ENCODE data around the gene PLEKHA4. TPM values are rescaled to one million over a fixed set of nuclear protein-coding genes. Genes with fewer than 3 reads are reported as not detected.
A peak's percentile ranks its signal among the peaks of the same experiment; 100 is the strongest.
"Not testable (repeated sequence)": the region's sequence is repeated elsewhere in the genome, so short reads cannot be mapped to it uniquely, and the experiment has no call there.

The PLEKHA4 gene
- total and polyA plus RNA-seq, 2 experiments from 2014 or later, result 12.2 to 12.3 TPM

GRCh38 chr19:48787331-48787730, 81.1 kb downstream of the PLEKHA4 start:
- H3K9me2 ChIP-seq (ENCODE audit: insufficient read depth); H3K79me2 ChIP-seq (replicated peaks; ENCODE audit: insufficient read depth); H3K4me2 ChIP-seq; H4K20me1 ChIP-seq (replicated peaks; ENCODE audit: insufficient read depth); H3K27ac ChIP-seq (ENCODE audit: low read depth); H3K4me1 ChIP-seq (ENCODE audit: insufficient read depth); H3K36me3 ChIP-seq (ENCODE audit: insufficient read depth); H3F3A ChIP-seq (replicated peaks; ENCODE audit: low read depth); H3K27me3 Mint-ChIP-seq (ENCODE audit: insufficient read depth, low read depth, poor library complexity); H3K27me3 ChIP-seq (ENCODE audit: insufficient read depth); H3K9me3 Mint-ChIP-seq; H3K27ac Mint-ChIP-seq; H3K4me1 Mint-ChIP-seq; H3K36me3 Mint-ChIP-seq (ENCODE audit: low read depth); H3K4me3 ChIP-seq; H2AFZ ChIP-seq; DNase-seq (ENCODE audit: low spot score); H3K4me3 Mint-ChIP-seq: not testable (repeated sequence)
- peak; percentile 14; the same call in 1 of the 3 replicates for ATAC-seq

Small RNA genes within 50 kb of the gene (small RNA-seq; reads per million reads assigned to genes)
- not detected for gene RNU6-317P (ENCODE audit: low replicate concordance)

Other genes with a start within 250 kb of the PLEKHA4 start
Only the 30 nearest of the 32 such genes appear.
- gene DBP, start 231.2 kb downstream of the PLEKHA4 start, total RNA-seq (2014; rRNA removed; shearing (Covaris generic)), result 5.7 and 5.9 TPM in 2 replicates
- 5.0 and 6.3 TPM in 2 replicates for gene DBP, start 231.2 kb downstream of the PLEKHA4 start, polyA plus RNA-seq (2016; fragmentation: Nextera tagmentation; extraction: Ambion mirVana)
- gene CA11, start 222.4 kb downstream of the PLEKHA4 start, total RNA-seq (2014; rRNA removed; shearing (Covaris generic)), result 8.8 and 9.8 TPM in 2 replicates
- gene CA11, start 222.4 kb downstream of the PLEKHA4 start, polyA plus RNA-seq (2016; fragmentation: Nextera tagmentation; extraction: Ambion mirVana), result 29.7 and 38.8 TPM in 2 replicates
- 0.82 and 0.94 TPM in 2 replicates for gene NTN5, start 195.6 kb downstream of the PLEKHA4 start, total RNA-seq (2014; rRNA removed; shearing (Covaris generic))
- 0.38 and 0.52 TPM in 2 replicates for gene NTN5, start 195.6 kb downstream of the PLEKHA4 start, polyA plus RNA-seq (2016; fragmentation: Nextera tagmentation; extraction: Ambion mirVana)
- gene FUT2, start 172.6 kb downstream of the PLEKHA4 start, total RNA-seq (2014; rRNA removed; shearing (Covaris generic)), result 2.2 and 5.6 TPM in 2 replicates
- gene FUT2, start 172.6 kb downstream of the PLEKHA4 start, polyA plus RNA-seq (2016; fragmentation: Nextera tagmentation; extraction: Ambion mirVana), result 4.8 and 5.0 TPM in 2 replicates
- gene MAMSTR, start 148.9 kb downstream of the PLEKHA4 start, total RNA-seq (2014; rRNA removed; shearing (Covaris generic)), result 0.39 and 1.9 TPM in 2 replicates
- 2.0 and 2.5 TPM in 2 replicates for gene MAMSTR, start 148.9 kb downstream of the PLEKHA4 start, polyA plus RNA-seq (2016; fragmentation: Nextera tagmentation; extraction: Ambion mirVana)
- 14.8 and 18.0 TPM in 2 replicates for gene RASIP1, start 128.0 kb downstream of the PLEKHA4 start, total RNA-seq (2014; rRNA removed; shearing (Covaris generic))
- 9.2 and 11.2 TPM in 2 replicates for gene RASIP1, start 128.0 kb downstream of the PLEKHA4 start, polyA plus RNA-seq (2016; fragmentation: Nextera tagmentation; extraction: Ambion mirVana)
- 1.7 and 3.5 TPM in 2 replicates for gene IZUMO1, start 121.7 kb downstream of the PLEKHA4 start, total RNA-seq (2014; rRNA removed; shearing (Covaris generic))
- 1.2 and 1.3 TPM in 2 replicates for gene IZUMO1, start 121.7 kb downstream of the PLEKHA4 start, polyA plus RNA-seq (2016; fragmentation: Nextera tagmentation; extraction: Ambion mirVana)
- gene FUT1, start 116.0 kb downstream of the PLEKHA4 start, total RNA-seq (2014; rRNA removed; shearing (Covaris generic)), result 20.3 and 20.8 TPM in 2 replicates
- gene FUT1, start 116.0 kb downstream of the PLEKHA4 start, polyA plus RNA-seq (2016; fragmentation: Nextera tagmentation; extraction: Ambion mirVana), result 4.4 and 4.7 TPM in 2 replicates
- 1.3 TPM in 1 of 2 replicates, not detected in the other for gene FGF21, start 113.1 kb downstream of the PLEKHA4 start, total RNA-seq (2014; rRNA removed; shearing (Covaris generic))
- gene FGF21, start 113.1 kb downstream of the PLEKHA4 start, polyA plus RNA-seq (2016; fragmentation: Nextera tagmentation; extraction: Ambion mirVana), result 0.78 and 1.1 TPM in 2 replicates
- 30.6 and 53.5 TPM in 2 replicates for gene BCAT2, start 57.6 kb downstream of the PLEKHA4 start, total RNA-seq (2014; rRNA removed; shearing (Covaris generic))
- gene BCAT2, start 57.6 kb downstream of the PLEKHA4 start, polyA plus RNA-seq (2016; fragmentation: Nextera tagmentation; extraction: Ambion mirVana), result 30.4 and 35.8 TPM in 2 replicates
- 5.0 and 8.4 TPM in 2 replicates for gene HSD17B14, start 32.1 kb downstream of the PLEKHA4 start, total RNA-seq (2014; rRNA removed; shearing (Covaris generic))
- 11.6 and 11.7 TPM in 2 replicates for gene HSD17B14, start 32.1 kb downstream of the PLEKHA4 start, polyA plus RNA-seq (2016; fragmentation: Nextera tagmentation; extraction: Ambion mirVana)
- 14.5 and 15.8 TPM in 2 replicates for gene PPP1R15A, start 3.8 kb upstream of the PLEKHA4 start, total RNA-seq (2014; rRNA removed; shearing (Covaris generic))
- 14.0 and 14.4 TPM in 2 replicates for gene PPP1R15A, start 3.8 kb upstream of the PLEKHA4 start, polyA plus RNA-seq (2016; fragmentation: Nextera tagmentation; extraction: Ambion mirVana)
- 0.12 and 0.42 TPM in 2 replicates for gene TULP2, start 30.1 kb upstream of the PLEKHA4 start, total RNA-seq (2014; rRNA removed; shearing (Covaris generic))
- 1.1 and 1.9 TPM in 2 replicates for gene TULP2, start 30.1 kb upstream of the PLEKHA4 start, polyA plus RNA-seq (2016; fragmentation: Nextera tagmentation; extraction: Ambion mirVana)
- gene NUCB1, start 31.7 kb upstream of the PLEKHA4 start, total RNA-seq (2014; rRNA removed; shearing (Covaris generic)), result 142 and 163 TPM in 2 replicates
- gene NUCB1, start 31.7 kb upstream of the PLEKHA4 start, polyA plus RNA-seq (2016; fragmentation: Nextera tagmentation; extraction: Ambion mirVana), result 57.1 and 64.9 TPM in 2 replicates
- 0.69 and 0.78 TPM in 2 replicates for gene DHDH, start 65.1 kb upstream of the PLEKHA4 start, total RNA-seq (2014; rRNA removed; shearing (Covaris generic))
- 4.7 and 8.4 TPM in 2 replicates for gene DHDH, start 65.1 kb upstream of the PLEKHA4 start, polyA plus RNA-seq (2016; fragmentation: Nextera tagmentation; extraction: Ambion mirVana)
- gene BAX, start 86.3 kb upstream of the PLEKHA4 start, total RNA-seq (2014; rRNA removed; shearing (Covaris generic)), result 184 and 261 TPM in 2 replicates
- gene BAX, start 86.3 kb upstream of the PLEKHA4 start, polyA plus RNA-seq (2016; fragmentation: Nextera tagmentation; extraction: Ambion mirVana), result 168 and 179 TPM in 2 replicates
- 1,625 and 2,064 TPM in 2 replicates for gene FTL, start 96.7 kb upstream of the PLEKHA4 start, total RNA-seq (2014; rRNA removed; shearing (Covaris generic))
- gene FTL, start 96.7 kb upstream of the PLEKHA4 start, polyA plus RNA-seq (2016; fragmentation: Nextera tagmentation; extraction: Ambion mirVana), result 5,278 and 5,436 TPM in 2 replicates
- 23.1 and 28.9 TPM in 2 replicates for gene GYS1, start 124.7 kb upstream of the PLEKHA4 start, total RNA-seq (2014; rRNA removed; shearing (Covaris generic))
- 15.9 and 19.9 TPM in 2 replicates for gene GYS1, start 124.7 kb upstream of the PLEKHA4 start, polyA plus RNA-seq (2016; fragmentation: Nextera tagmentation; extraction: Ambion mirVana)
- gene RUVBL2, start 125.3 kb upstream of the PLEKHA4 start, total RNA-seq (2014; rRNA removed; shearing (Covaris generic)), result 222 and 252 TPM in 2 replicates
- 194 and 196 TPM in 2 replicates for gene RUVBL2, start 125.3 kb upstream of the PLEKHA4 start, polyA plus RNA-seq (2016; fragmentation: Nextera tagmentation; extraction: Ambion mirVana)
- gene LHB, start 148.5 kb upstream of the PLEKHA4 start, total RNA-seq (2014; rRNA removed; shearing (Covaris generic)), result 1.9 TPM in 1 of 2 replicates, not detected in the other
- gene LHB, start 148.5 kb upstream of the PLEKHA4 start, polyA plus RNA-seq (2016; fragmentation: Nextera tagmentation; extraction: Ambion mirVana), result 0.76 TPM in 1 of 2 replicates, not detected in the other
- gene CGB3, start 155.7 kb upstream of the PLEKHA4 start, total RNA-seq (2014; rRNA removed; shearing (Covaris generic)), result not detected in 2 replicates
- gene CGB3, start 155.7 kb upstream of the PLEKHA4 start, polyA plus RNA-seq (2016; fragmentation: Nextera tagmentation; extraction: Ambion mirVana), result not detected in 2 replicates
- not detected in 2 replicates for gene CGB2, start 163.3 kb upstream of the PLEKHA4 start, total RNA-seq (2014; rRNA removed; shearing (Covaris generic))
- 0.57 TPM in 1 of 2 replicates, not detected in the other for gene CGB2, start 163.3 kb upstream of the PLEKHA4 start, polyA plus RNA-seq (2016; fragmentation: Nextera tagmentation; extraction: Ambion mirVana)
- 0.52 TPM in 1 of 2 replicates, not detected in the other for gene CGB1, start 168.3 kb upstream of the PLEKHA4 start, total RNA-seq (2014; rRNA removed; shearing (Covaris generic))
- gene CGB1, start 168.3 kb upstream of the PLEKHA4 start, polyA plus RNA-seq (2016; fragmentation: Nextera tagmentation; extraction: Ambion mirVana), result not detected in 2 replicates
- gene CGB5, start 175.2 kb upstream of the PLEKHA4 start, total RNA-seq (2014; rRNA removed; shearing (Covaris generic)), result not detected in 2 replicates
- not detected in 2 replicates for gene CGB5, start 175.2 kb upstream of the PLEKHA4 start, polyA plus RNA-seq (2016; fragmentation: Nextera tagmentation; extraction: Ambion mirVana)
- gene CGB8, start 180.5 kb upstream of the PLEKHA4 start, total RNA-seq (2014; rRNA removed; shearing (Covaris generic)), result not detected in 2 replicates
- gene CGB8, start 180.5 kb upstream of the PLEKHA4 start, polyA plus RNA-seq (2016; fragmentation: Nextera tagmentation; extraction: Ambion mirVana), result not detected in 2 replicates
- gene CGB7, start 189.1 kb upstream of the PLEKHA4 start, total RNA-seq (2014; rRNA removed; shearing (Covaris generic)), result 0.97 and 1.0 TPM in 2 replicates
- 0.32 and 0.66 TPM in 2 replicates for gene CGB7, start 189.1 kb upstream of the PLEKHA4 start, polyA plus RNA-seq (2016; fragmentation: Nextera tagmentation; extraction: Ambion mirVana)
- gene NTF4, start 196.2 kb upstream of the PLEKHA4 start, total RNA-seq (2014; rRNA removed; shearing (Covaris generic)), result 0.39 and 0.94 TPM in 2 replicates
- gene NTF4, start 196.2 kb upstream of the PLEKHA4 start, polyA plus RNA-seq (2016; fragmentation: Nextera tagmentation; extraction: Ambion mirVana), result 2.7 TPM in 2 replicates
- gene KCNA7, start 204.1 kb upstream of the PLEKHA4 start, total RNA-seq (2014; rRNA removed; shearing (Covaris generic)), result not detected in 2 replicates
- 0.08 and 0.14 TPM in 2 replicates for gene KCNA7, start 204.1 kb upstream of the PLEKHA4 start, polyA plus RNA-seq (2016; fragmentation: Nextera tagmentation; extraction: Ambion mirVana)
- gene SNRNP70, start 216.8 kb upstream of the PLEKHA4 start, total RNA-seq (2014; rRNA removed; shearing (Covaris generic)), result 349 and 361 TPM in 2 replicates
- 229 and 243 TPM in 2 replicates for gene SNRNP70, start 216.8 kb upstream of the PLEKHA4 start, polyA plus RNA-seq (2016; fragmentation: Nextera tagmentation; extraction: Ambion mirVana)
- 1.2 and 7.8 TPM in 2 replicates for gene LIN7B, start 245.8 kb upstream of the PLEKHA4 start, total RNA-seq (2014; rRNA removed; shearing (Covaris generic))
- 8.6 and 10.5 TPM in 2 replicates for gene LIN7B, start 245.8 kb upstream of the PLEKHA4 start, polyA plus RNA-seq (2016; fragmentation: Nextera tagmentation; extraction: Ambion mirVana)